GM19455 (cell line): ENCODE data around the gene SMIM32.

Experiments used
- ATAC-seq: cut with Tn5 transposase; IDR thresholded peaks from one replicate; pipeline ENCODE4 v1.9.1; 2021; ENCODE audit not compliant: unreplicated experiment

Gene SMIM32

DNA sequence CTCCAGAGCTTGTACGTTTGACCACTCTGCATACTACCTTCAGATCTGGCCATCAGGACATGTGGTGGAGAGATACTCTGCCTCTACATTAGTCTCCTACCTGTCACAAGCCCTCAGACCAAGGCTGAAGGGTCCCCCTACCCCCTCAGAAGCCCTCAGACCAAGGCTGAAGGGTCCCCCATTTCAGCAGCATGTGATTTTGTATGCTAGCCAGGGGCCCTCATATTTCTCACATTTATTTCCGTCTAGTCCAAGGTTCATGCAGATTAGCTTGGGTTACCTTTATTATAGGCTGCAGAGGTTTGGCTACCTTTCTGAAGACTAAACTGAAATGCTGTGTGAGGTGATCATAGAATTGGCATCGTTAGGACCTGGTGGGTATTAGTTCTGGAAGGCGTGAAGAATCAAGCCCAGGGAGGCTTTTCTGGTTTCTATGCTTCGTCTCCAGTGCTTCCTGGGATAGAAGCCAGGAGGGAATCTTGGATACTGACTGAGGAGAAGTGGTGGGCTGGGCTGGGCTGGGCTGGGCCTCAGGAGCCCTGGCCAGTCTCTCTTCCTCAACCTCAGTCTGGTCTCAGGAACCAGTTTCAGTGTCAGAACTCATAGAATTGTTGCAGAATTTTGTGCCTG, 2.8 kb downstream of the SMIM32 start:
- ATAC-seq, result no peak

DNA sequence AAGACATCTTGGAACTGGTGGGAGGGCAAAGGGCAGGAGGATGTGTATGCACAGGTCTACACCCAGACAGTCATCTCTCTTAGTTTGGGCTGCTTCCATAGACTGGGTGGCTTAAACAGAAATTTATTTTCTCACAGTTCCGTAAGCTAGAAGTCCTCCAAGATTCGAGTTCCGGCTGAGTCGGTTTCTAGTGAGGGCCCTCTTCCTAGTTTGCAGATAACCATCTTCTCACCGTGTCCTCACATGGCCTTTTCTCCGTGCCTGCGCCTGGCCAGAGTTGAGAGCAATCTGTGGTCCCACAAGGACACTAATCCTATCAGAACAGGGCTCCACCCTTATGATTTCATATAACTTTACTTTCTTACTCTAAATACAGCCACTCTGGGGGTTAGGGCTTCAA, 4.1 kb downstream of the SMIM32 start:
- ATAC-seq, result no peak

DNA sequence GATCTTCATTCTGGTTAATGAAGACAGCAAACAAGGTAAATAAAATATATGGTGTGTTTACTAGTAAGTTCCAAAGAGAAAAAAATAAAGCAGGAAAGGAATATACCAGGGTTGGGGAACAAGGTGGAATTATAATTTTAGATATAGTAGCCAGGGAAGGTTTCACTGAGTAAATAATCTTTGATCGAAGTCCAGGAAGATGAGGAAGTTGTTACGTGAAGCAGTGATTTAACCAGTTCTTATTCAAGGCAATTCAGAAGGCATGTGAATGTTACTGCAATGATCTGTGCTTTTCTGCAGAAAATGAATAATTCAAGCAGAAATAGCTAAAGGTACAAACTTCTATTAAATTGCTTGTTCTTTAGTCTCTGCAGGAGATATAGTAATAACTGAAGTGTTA, 6.2 kb downstream of the SMIM32 start:
- ATAC-seq, result no peak

DNA sequence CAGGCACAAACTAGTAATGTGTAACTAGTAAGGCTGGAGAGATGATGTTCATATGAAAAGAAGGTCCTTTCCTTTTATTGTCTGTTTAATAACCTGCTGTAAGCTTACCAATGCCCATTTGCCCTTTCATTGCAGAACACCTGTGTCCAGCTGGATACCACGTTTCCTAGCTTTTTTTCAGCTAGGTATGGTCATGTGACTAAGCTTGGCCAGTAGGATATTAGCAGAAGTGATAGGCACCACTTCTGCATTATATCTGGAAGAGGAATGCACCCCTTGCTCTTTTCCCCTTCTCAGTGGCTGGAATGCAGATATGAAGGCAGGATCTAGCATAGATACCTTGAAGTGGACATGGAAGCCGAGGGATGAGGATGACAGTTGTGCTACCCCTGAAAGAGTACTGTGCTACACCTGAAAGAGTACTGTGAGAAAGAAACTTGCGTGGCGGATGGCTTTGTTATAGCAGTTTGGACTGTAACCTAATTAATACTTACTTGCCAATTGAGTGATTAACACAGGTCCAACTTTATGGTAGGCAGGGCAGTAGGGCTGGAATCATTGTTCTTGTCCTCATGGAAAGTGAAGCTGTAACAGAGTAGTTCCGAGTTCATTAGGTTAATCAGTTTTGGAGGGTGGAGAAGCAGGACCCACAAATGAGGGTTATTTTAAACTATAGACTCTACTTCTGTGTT, 6.8 kb downstream of the SMIM32 start:
- no peak for ATAC-seq

- no peak for ATAC-seq
Measured at GRCh38 chr5:136182618-136183017, 10.3 kb downstream of the SMIM32 start.

DNA sequence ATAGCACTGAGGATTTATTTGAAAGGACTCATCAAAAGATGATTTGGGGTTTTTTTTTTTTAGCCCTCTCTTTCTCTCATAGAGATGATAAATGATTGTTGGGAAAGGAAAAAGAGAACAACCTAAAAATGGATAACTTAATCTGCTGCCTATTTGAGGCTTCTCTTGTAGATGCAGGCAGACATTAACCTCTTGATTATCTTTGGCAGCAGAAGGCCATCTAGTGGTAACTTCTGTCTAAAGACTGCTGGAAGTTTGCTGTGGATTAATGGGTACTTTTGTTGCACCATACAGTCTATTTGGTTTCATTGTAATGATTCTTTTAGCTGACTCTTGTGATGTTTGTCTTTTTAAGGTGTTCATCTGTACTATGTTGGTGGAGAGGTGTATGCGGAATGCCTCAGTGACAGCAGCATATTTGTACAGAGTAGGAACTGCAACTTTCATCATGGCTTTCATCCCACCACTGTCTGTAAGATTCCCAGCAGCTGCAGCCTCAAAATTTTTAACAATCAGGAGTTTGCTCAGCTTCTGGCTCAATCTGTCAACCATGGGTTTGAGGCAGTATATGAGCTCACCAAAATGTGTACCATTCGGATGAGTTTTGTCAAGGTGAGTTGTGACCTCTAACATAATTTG, 18.8 kb downstream of the SMIM32 start:
- peak; percentile 91 for ATAC-seq

- no peak for ATAC-seq
Measured at GRCh38 chr5:136169218-136169617, 23.7 kb downstream of the SMIM32 start.

DNA sequence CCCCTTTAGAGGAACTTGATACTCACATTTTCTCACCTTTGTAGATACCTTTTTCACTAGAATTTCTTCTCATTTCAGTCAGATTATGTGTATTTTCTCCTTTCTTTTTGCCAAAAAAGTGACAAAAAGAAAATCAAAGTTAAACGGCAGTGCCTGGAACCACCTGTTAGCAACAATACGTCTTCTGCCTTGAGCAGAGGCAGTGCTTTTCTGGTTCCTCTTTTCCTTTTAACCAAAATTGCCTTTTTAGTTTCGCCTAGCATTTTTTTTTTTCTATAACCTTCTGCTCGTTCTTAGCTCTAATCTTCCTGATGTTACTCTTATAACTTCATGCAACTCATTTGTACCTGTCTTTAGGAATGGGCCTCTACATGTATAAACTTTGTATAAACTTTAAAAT, 26.1 kb downstream of the SMIM32 start:
- ATAC-seq, result no peak

GRCh38 chr5:136164226-136164625, 28.7 kb downstream of the SMIM32 start:
- peak; percentile 65 for ATAC-seq

DNA sequence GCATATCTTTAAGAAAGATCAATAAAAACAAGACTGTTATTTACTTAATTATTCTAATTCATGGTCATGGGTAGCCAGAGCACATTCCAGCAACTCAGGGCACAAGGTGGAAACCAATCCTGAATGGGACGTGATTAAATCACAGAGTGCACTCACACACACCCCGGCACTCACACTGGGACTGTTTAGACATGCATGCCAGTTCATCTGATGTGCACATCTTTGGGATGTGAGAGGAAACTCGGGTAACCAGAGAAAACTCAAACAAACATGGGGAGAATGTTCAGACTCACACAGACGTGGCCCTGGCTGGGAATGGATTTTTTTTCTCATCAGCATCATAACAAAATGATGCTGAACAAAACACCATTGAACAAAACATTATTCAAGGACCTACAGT, 31.0 kb downstream of the SMIM32 start:
- no peak for ATAC-seq

- ATAC-seq, result no peak
Measured at GRCh38 chr5:136159457-136159856, 33.5 kb downstream of the SMIM32 start.

- ATAC-seq, result no peak
Measured at GRCh38 chr5:136157514-136157913, 35.4 kb downstream of the SMIM32 start.

DNA sequence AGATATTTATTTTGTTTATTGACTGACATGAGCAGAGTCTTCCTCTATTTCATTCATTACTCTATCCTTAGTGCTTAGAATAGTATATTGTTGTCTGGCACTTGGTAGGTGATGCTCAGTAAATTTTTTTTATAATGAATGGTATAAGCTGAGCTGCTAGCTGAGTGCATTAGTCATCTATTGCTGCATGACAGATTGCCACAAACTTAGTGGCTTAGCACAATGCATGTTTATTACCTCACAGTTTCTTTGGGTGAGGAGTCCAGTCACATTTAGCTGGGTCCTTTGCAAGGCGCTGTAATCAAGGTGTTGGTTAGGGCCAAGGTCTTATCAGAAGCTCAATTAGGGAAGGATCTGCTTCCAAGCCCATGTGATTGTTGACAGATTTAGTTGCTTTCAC, 37.2 kb downstream of the SMIM32 start:
- no peak for ATAC-seq

DNA sequence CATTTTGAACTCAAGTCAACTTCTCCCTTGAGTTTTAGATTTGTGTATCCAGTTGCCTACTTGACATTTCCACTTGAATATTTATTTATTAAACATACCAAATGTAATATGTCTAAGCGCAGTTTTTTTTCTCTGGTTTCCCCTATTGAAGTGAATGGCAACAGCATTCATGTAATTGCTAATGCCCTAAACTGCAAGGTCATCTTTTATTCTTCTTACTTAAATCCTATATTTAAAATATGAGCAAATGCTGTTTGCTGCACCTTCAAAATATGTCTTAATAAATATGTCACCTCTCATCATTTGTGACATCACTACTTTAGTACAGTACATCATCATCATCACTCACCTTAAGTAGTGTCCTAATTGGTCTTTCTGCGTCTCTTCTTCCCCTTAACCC, 37.9 kb downstream of the SMIM32 start:
- ATAC-seq, result no peak

GRCh38 chr5:136153581-136154236, 39.3 kb downstream of the SMIM32 start:
- ATAC-seq, result no peak

- no peak for ATAC-seq
Measured at GRCh38 chr5:136149891-136150290, 43.1 kb downstream of the SMIM32 start.

DNA sequence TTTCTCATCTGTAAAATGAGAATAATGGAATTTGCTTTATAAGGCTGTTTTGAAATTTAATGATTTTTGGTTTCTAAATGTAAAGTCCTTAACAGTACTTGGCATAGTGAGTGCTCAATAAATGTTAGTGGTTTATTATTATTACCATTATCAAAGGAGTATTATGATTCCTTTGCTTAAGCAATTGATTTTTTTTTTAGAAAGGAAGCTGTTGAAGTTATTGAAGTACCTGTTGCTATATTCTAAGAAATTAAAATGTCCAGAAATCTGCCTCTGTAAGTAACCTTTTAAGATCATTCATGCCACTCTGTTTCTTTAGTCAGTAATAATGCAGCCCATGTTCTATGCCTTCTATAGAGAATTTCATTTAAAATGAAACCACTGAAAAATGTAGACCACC, 45.3 kb downstream of the SMIM32 start:
- ATAC-seq, result no peak

GRCh38 chr5:136146201-136146600, 46.8 kb downstream of the SMIM32 start:
- ATAC-seq, result no peak

DNA sequence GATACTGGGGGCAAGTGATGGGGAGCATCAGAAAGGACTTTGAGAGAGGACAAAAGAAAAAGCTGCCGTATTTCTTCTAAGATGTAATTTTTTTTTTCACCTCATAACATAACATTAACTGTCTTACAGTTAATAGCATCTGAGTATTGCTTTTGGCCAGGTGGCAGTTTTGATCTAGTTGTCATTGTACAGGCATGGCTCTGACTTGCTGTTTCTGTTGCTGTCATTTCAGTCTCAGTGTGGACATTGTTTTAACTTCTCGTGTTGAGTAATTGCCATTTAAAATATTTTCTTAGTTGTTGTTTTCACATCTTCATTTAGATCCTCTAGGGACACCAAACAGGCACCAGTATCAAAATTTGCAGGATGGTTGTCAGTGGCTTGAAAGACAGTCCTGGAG, 47.9 kb downstream of the SMIM32 start:
- ATAC-seq, result peak; percentile 75

DNA sequence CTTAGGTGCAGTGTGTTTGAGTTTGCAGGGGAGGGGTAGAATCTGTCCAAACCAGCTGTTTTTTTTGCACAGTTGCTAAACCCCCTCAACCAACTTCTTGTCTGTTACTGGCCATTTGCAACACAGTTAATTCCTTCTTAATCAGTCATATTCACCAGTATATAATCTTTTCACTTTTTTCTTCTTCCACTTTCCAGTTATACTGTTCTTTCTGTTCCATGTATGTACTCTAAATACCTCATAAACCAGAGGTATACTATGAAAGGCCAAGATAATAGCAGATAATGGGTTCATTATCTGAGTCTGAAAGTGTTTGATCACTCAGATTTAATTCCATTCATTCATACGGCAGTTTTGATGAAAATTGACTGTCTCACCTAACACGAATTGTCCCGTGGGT, 49.2 kb downstream of the SMIM32 start:
- ATAC-seq, result no peak

DNA sequence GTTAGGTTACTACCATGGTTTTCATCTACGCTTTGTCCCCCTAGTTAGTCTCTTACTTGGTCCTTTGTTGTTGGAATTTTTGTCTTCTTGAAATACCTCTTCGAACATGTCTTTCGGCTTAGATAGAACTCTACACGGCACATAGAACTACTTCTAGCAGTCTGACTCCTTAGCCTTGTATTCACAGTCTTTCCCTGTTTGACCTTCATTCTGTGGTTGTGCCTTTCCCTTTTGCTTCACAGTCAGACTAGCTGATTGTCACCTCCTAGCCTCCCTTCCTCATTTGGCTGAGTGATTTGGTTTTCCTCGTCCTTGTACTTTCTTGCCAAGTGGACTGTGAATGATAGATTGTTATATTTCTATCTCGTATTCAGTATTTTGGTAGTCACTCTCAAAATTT, 49.6 kb downstream of the SMIM32 start:
- no peak for ATAC-seq

GRCh38 chr5:136141561-136141960, 51.4 kb downstream of the SMIM32 start:
- ATAC-seq, result peak; percentile 80
